B cell (primary cell): ENCODE data around the gene EPN2. TPM values are rescaled to one million over a fixed set of nuclear protein-coding genes. Genes with fewer than 3 reads are reported as not detected.

Source experiments
- ATAC-seq: fragments of 200-7000 bp; cut with Tn5 transposase; one replicate; pipeline ENCODE4 v1.10.0; 2021; ENCODE audit warnings: low read depth, mild to moderate bottlenecking, moderate number of reproducible peaks, moderate library complexity
- CTCF ChIA-PET: fragments of 350-600 bp; sonication (Branson Sonifier 250); formaldehyde crosslinking; loops from one replicate; lab custom pipeline; 2021; ENCODE audit warnings: antibody characterized with exemption, inconsistent platforms; lab: Charles Lee
- POLR2A ChIA-PET: fragments of 350-600 bp; sonication (Branson Sonifier 250); formaldehyde crosslinking; loops from one replicate; lab custom pipeline; 2021; ENCODE audit warnings: antibody characterized with exemption; lab: Charles Lee
- DNase-seq: peaks from one replicate; pipeline ENCODE4 v3.0.0; 2013
- H2AFZ ChIP-seq: 2 replicates; pipeline ENCODE4 v1.6.1; 2012; ENCODE audit warnings: mild to moderate bottlenecking, low read depth, low read length; ENCODE audit not compliant: insufficient read depth, poor library complexity, severe bottlenecking
- H3K27ac ChIP-seq, 2 donors: 1 replicate in 1 of 2; 2 replicates in 1 of 2; pipeline ENCODE4 v1.5.1; 2012 to 2013; ENCODE audit warnings: low read length in 2 of 2, mild to moderate bottlenecking in 2 of 2, moderate library complexity in 1 of 2
- H3K27me3 ChIP-seq, 4 experiments: fragments of 200-600 bp in 1 of 4; sonication (generic) in 1 of 4; replicated peaks in 1 of 4; 1 replicate in 2 of 4; 2 replicates in 2 of 4; pipeline versions ENCODE4 v1.6.1 to v1.7.0; 2013 to 2016; ENCODE audit warnings: low read length in 3 of 4, mild to moderate bottlenecking in 2 of 4, mixed read lengths in 1 of 4, moderate library complexity in 1 of 4; ENCODE audit not compliant: insufficient read depth in 4 of 4, control insufficient read depth in 3 of 4; ENCODE audit errors: control extremely low read depth in 1 of 4
- H3K36me3 ChIP-seq, 2 experiments: replicated peaks in 1 of 2; 1 replicate in 1 of 2; 2 replicates in 1 of 2; pipeline versions ENCODE4 v1.6.1 to v1.7.1; 2013; ENCODE audit warnings: low read length in 1 of 2; ENCODE audit not compliant: insufficient read depth in 2 of 2, control insufficient read depth in 1 of 2; ENCODE audit errors: control extremely low read depth in 1 of 2, extremely low read depth in 1 of 2
- H3K4me1 ChIP-seq, 2 donors: fragments of 200-600 bp in 1 of 2; sonication (generic) in 1 of 2; 1 replicate in 1 of 2; 2 replicates in 1 of 2; pipeline versions ENCODE4 v1.5.1 to v1.6.1; 2013 to 2017; ENCODE audit warnings: low read length in 2 of 2; ENCODE audit not compliant: control insufficient read depth in 2 of 2, insufficient read depth in 2 of 2
- H3K4me2 ChIP-seq: replicated peaks from 2 replicates; pipeline ENCODE3; 2012; ENCODE audit warnings: mild to moderate bottlenecking, low read depth, low read length; ENCODE audit not compliant: poor library complexity, severe bottlenecking
- H3K4me3 ChIP-seq, 5 experiments: fragments of 200-600 bp in 1 of 5; sonication (generic) in 1 of 5; 1 replicate in 3 of 5; 2 replicates in 2 of 5; pipeline versions ENCODE4 v1.5.1 to v1.7.0; 2011 to 2016; ENCODE audit warnings: low read length in 4 of 5, mild to moderate bottlenecking in 4 of 5, low read depth in 2 of 5, control low read depth in 1 of 5, moderate library complexity in 1 of 5; ENCODE audit not compliant: insufficient read depth in 1 of 5; ENCODE audit errors: control extremely low read depth in 1 of 5, extremely low read depth in 1 of 5
- H3K79me2 ChIP-seq: fragments of 200-600 bp; sonication (generic); one replicate; pipeline ENCODE4 v1.6.0; 2016; ENCODE audit warnings: low read length; ENCODE audit not compliant: control insufficient read depth, insufficient read depth
- H3K9ac ChIP-seq: fragments of 200-600 bp; sonication (generic); 2 replicates; pipeline ENCODE4 v1.6.1; 2017; ENCODE audit warnings: mild to moderate bottlenecking, low read length, moderate library complexity
- H3K9me3 ChIP-seq, 3 donors: one replicate each; pipeline versions ENCODE4 v1.6.1 to v1.7.1; 2013; ENCODE audit warnings: low read length in 2 of 3; ENCODE audit not compliant: control insufficient read depth in 2 of 3, insufficient read depth in 1 of 3; ENCODE audit errors: control extremely low read depth in 1 of 3
- H4K20me1 ChIP-seq: 2 replicates; pipeline ENCODE4 v1.6.0; 2012; ENCODE audit warnings: mild to moderate bottlenecking, low read length; ENCODE audit not compliant: insufficient read depth, control insufficient read depth, poor library complexity, severe bottlenecking
- H3K27ac Mint-ChIP-seq: one replicate; pipeline ENCODE4 v1.8.0; 2021; ENCODE audit warnings: mixed read lengths
- H3K27me3 Mint-ChIP-seq: one replicate; pipeline ENCODE4 v1.8.0; 2021; ENCODE audit warnings: mixed read lengths
- H3K4me1 Mint-ChIP-seq: one replicate; pipeline ENCODE4 v1.8.0; 2021; ENCODE audit warnings: mixed read lengths
- H3K4me3 Mint-ChIP-seq: one replicate; pipeline ENCODE4 v1.8.0; 2021; ENCODE audit warnings: mixed read lengths
- H3K9me3 Mint-ChIP-seq: one replicate; pipeline ENCODE4 v1.8.0; 2022; ENCODE audit warnings: mixed read lengths; ENCODE audit not compliant: insufficient read depth
- EZH2 ChIP-seq: IDR thresholded peaks from 2 replicates; pipeline ENCODE4 v1.6.1; 2012; ENCODE audit warnings: borderline replicate concordance, low read depth, mild to moderate bottlenecking, moderate library complexity, low read length; ENCODE audit not compliant: insufficient read depth, poor library complexity, severe bottlenecking
- WGBS: methylation state at CpG from one replicate; pipeline ENCODE4 v1.1.5; 2013; ENCODE audit warnings: missing lambda C conversion rate; ENCODE audit not compliant: insufficient coverage; 5-methylcytosine and 5-hydroxymethylcytosine counted together
- intact Hi-C: fragments of 100-400 bp; cut with micrococcal nuclease; formaldehyde crosslinking; loops from one replicate; pipeline ENCODE4 v1.10.0; 2022
- polyA plus RNA-seq: library from polyadenylated mRNA; depleted of rRNA; stranded (reverse); fragments of >200 nt; gene quantifications from 2 replicates; pipeline ENCODE4 v1.2.3, GENCODE V29; 2012
- total RNA-seq, 2 donors: library from RNA; stranded (reverse); fragments of 120-200 nt in 1 of 2; gene quantifications; 1 replicate in 1 of 2; 2 replicates in 1 of 2; pipeline versions ENCODE4 v1.2.3 to v1.2.4, GENCODE V29; 2013 to 2022
- TF ChIP-seq, protein P1 (sequence below): fragments of 200-600 bp; IDR thresholded peaks from one replicate; pipeline ENCODE4 v1.8.0; 2022; ENCODE audit warnings: antibody characterized with exemption, mild to moderate bottlenecking

Gene EPN2
- total and polyA plus RNA-seq, 2 donors (not counting 1 experiment from before 2014, with no cell fraction given), result 15.7 to 35.6 TPM

DNA sequence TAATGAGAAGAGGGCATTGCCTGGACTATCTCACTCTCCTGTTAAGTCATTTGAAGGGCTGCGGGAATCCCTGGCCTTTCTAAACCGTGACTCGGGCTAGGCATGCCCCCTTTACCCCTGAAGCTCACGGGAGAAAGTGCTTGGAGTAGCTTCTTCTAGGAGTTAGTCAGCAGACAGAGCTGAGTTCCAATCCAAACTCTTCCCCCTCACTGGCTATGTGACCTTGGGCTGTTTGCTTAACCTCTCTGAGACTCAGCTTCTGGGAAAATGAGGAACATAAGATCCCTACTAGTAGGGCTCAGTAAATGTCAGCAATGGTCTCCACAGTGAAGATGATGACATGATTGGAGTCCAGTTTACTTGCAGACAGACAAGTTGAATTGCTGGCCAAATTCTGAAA, 131.1 kb downstream of the EPN2 start:
- Mint-ChIP-seq H3K4me3 (no peak overlapping the region), H3K4me1 (peaks cover 51% of the 10 kb centered on the region), H3K27ac (peak overlapping the region; percentile 68), H3K9me3 (no peaks in the 10 kb centered on the region), H3K27me3 (no peaks in the 10 kb centered on the region)
- Histone ChIP-seq H3K9me3 (peaks cover 0 to 4% (median 0%) of the 10 kb centered on the region in 3 donors), H3K4me1 (peaks cover 37 to 50% of the 10 kb centered on the region in 2 donors), H3K4me2 (no peak overlapping the region), H3K79me2 (peaks cover 7% of the 10 kb centered on the region), H3K36me3 (no peaks in the 10 kb centered on the region), H3K27me3 (no peaks in the 10 kb centered on the region), H2AFZ (no peak overlapping the region), H3K9ac (no peak overlapping the region), H3K4me3 (no peak overlapping the region), H4K20me1 (no peaks in the 10 kb centered on the region), H3K27ac (no peak overlapping the region)
- 96% methylated on average over 4 of the region's 4 CpGs for WGBS
- ATAC-seq (no peak), DNase-seq (no peak)
- intact Hi-C loops, result no loop called here
- ChIA-PET CTCF (interaction anchor here (0.9 to 1.2 kb wide), 2 partner anchors 10 to 77 kb away, joined by 3 to 4 read pairs; partner anchors contain the start of gene MAPK7), POLR2A (no interaction called here)
- TF ChIP-seq, protein P1, sequence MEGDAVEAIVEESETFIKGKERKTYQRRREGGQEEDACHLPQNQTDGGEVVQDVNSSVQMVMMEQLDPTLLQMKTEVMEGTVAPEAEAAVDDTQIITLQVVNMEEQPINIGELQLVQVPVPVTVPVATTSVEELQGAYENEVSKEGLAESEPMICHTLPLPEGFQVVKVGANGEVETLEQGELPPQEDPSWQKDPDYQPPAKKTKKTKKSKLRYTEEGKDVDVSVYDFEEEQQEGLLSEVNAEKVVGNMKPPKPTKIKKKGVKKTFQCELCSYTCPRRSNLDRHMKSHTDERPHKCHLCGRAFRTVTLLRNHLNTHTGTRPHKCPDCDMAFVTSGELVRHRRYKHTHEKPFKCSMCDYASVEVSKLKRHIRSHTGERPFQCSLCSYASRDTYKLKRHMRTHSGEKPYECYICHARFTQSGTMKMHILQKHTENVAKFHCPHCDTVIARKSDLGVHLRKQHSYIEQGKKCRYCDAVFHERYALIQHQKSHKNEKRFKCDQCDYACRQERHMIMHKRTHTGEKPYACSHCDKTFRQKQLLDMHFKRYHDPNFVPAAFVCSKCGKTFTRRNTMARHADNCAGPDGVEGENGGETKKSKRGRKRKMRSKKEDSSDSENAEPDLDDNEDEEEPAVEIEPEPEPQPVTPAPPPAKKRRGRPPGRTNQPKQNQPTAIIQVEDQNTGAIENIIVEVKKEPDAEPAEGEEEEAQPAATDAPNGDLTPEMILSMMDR, result no peak
- no peak for TF ChIP-seq EZH2

DNA sequence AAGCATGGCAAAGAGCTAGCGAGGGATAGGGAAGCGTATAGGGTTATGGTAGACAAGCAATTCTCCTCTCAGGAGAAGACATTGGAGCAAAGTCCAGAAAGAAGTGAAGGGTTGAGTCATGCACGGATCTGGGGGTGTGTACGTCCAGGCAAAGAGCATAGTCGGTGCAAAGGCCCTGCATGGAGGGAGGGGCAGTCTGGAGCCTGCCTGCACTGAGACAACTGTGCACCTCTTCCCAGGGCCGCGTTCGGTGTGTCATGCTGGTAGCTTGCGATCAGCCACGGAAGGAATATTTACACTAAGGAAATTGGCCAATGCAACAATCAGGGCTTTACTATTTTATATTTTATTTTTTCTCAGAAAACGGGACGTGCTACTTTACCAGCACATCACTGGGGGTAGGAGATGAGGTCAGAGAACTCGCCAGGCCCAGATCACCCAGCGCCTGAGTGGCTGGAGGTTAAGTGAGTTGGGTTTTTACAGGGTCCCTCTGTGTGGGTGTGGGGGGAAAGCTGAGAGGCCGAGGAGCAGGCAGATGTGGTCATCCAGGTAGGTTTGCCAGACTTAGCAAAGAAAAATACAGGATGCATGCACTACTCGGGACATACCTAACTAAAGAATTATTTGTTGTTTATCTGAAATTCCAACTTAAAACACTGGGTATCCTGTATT, 132.1 kb downstream of the EPN2 start:
- 94% methylated on average over 8 of the region's 16 CpGs for WGBS
- Histone ChIP-seq H3K27me3 (no peaks in the 10 kb centered on the region), H3K4me2 (peak overlapping the region; percentile 70), H3K9ac (peak overlapping the region; percentile 44), H2AFZ (no peak overlapping the region), H3K4me1 (peaks cover 37 to 53% of the 10 kb centered on the region in 2 donors), H4K20me1 (no peaks in the 10 kb centered on the region), H3K9me3 (peaks cover 0 to 4% (median 0%) of the 10 kb centered on the region in 3 donors), H3K79me2 (peaks cover 13% of the 10 kb centered on the region), H3K27ac (peak overlapping the region; percentile 29 to 68), H3K4me3 (no peak overlapping the region), H3K36me3 (no peaks in the 10 kb centered on the region)
- ChIA-PET POLR2A (interaction anchor here (1.9 kb wide), 1 partner anchor 9 kb away, joined by 5 read pairs; the partner anchor contains the start of gene MAPK7), CTCF (interaction anchor here (0.8 to 1.3 kb wide), 6 partner anchors 9 to 78 kb away, joined by 3 to 4 read pairs (median 3); partner anchors contain the start of gene MAPK7)
- Mint-ChIP-seq H3K4me1 (peaks cover 53% of the 10 kb centered on the region), H3K4me3 (peak overlapping the region; percentile 87), H3K27me3 (no peaks in the 10 kb centered on the region), H3K27ac (peak overlapping the region; percentile 94), H3K9me3 (no peaks in the 10 kb centered on the region)
- DNase-seq, result no peak
- intact Hi-C loops, result no loop called here
- TF ChIP-seq EZH2, result no peak
- TF ChIP-seq, protein P1, result no peak
- no peak for ATAC-seq
